Hepatocyte (in vitro differentiated cells): ENCODE data around the gene CMTM3.

Experiments
- CTCF ChIP-seq: fragments of 200-600 bp; sonication (generic); IDR thresholded peaks from 2 replicates; pipeline ENCODE4 v1.5.1; 2016; ENCODE audit warnings: antibody characterized with exemption, mild to moderate bottlenecking; ENCODE audit not compliant: poor library complexity
- EZH2 ChIP-seq: fragments of 200-600 bp; sonication (generic); IDR thresholded peaks from 2 replicates; pipeline ENCODE4 v1.6.1; 2016; ENCODE audit warnings: antibody characterized with exemption, mild to moderate bottlenecking, borderline replicate concordance

- no peak for TF ChIP-seq CTCF
- no peak for TF ChIP-seq EZH2
These were observed 15.3 kb downstream of the CMTM3 start for GRCh38 chr16:66619534-66620428.
